NCI-H526 treated with DMSO at 0.1 percent for 48 hours (cell line): ENCODE measurements around the gene PCDHB4.
A peak's percentile ranks its signal among the peaks of the same experiment; 100 is the strongest.
"Not testable (repeated sequence)": the region's sequence is repeated elsewhere in the genome, so short reads cannot be mapped to it uniquely, and the experiment has no call there.

Experiments used
- DNase-seq: peaks from one replicate; lab custom pipeline; 2025; lab: John Stamatoyannopoulos, UW

The PCDHB4 gene

GRCh38 chr5:141121563-141121962 lies at the start of gene PCDHB4:
TSS of gene PCDHB4 (plus strand) at chr5:141121818. CDS start at chr5:141121999, 181 bp downstream.
- DNase-seq, result no peak

- DNase-seq, result no peak
These were observed 43.8 kb upstream of the PCDHB4 start for GRCh38 chr5:141077826-141078225.

GRCh38 chr5:141082228-141082627 lies 39.4 kb upstream of the PCDHB4 start:
- DNase-seq, result no peak

DNA sequence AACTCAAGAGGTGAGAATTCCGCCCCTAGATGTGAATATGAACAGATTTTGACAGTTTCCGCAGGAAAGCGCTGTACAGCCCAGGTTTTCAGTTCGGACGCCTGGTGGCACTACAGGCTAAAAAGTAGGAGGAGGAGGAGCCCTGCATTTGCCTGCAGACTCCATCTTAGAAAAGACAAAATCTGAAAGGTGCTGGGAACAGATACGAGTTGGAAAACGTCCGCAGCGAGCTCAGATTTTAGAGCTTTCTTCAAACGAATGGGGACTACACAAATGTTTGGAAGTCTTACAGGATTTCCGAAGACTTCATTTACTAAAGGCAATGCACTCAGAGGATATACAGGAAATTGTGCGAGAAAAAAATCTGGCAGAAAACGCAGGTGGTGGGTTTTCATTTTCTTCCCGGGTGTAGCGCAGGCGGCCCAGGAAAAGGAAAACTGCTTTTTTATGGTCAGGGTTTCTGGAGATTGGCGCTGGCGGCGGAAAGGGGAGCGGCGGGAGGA lies 37.1 kb upstream of the PCDHB4 start:
- peak; percentile 38 for DNase-seq

DNA sequence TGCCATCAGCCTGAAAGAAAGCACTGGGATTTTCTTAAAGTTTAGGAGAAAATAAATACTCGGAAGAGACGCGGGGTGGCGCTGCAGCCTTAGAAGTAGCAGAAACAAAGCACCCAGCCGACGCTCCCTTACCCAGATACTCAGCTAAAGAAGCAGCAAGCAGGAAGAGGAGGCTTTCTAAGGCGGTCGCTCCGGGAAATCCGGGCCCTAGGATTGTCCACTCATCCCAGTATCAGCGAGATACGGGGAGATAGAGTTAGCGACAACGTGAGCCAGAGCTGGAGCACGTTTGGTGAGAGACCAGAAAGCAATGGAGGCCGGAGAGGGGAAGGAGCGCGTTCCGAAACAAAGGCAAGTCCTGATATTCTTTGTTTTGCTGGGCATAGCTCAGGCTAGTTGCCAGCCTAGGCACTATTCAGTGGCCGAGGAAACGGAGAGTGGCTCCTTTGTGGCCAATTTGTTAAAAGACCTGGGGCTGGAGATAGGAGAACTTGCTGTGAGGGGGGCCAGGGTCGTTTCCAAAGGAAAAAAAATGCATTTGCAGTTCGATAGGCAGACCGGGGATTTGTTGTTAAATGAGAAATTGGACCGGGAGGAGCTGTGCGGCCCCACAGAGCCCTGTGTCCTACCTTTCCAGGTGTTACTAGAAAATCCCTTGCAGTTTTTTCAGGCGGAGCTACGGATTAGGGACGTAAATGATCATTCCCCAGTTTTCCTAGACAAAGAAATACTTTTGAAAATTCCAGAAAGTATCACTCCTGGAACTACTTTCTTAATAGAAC lies 26.9 kb upstream of the PCDHB4 start, which contains the start of gene PCDHB2:
TSS of gene PCDHB2 (plus strand) at position 135 of the 782 bp plus-strand sequence. CDS start at position 311, 176 bp downstream.
- DNase-seq, result peak; percentile 3

DNA sequence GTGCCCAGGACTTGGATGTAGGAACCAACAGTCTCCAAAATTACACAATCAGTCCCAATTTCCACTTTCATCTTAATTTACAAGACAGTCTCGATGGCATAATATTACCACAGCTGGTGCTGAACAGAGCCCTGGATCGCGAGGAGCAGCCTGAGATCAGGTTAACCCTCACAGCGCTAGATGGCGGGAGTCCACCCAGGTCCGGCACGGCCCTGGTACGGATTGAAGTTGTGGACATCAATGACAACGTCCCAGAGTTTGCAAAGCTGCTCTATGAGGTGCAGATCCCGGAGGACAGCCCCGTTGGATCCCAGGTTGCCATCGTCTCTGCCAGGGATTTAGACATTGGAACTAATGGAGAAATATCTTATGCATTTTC lies 26.4 kb upstream of the PCDHB4 start:
- DNase-seq, result no peak

DNA sequence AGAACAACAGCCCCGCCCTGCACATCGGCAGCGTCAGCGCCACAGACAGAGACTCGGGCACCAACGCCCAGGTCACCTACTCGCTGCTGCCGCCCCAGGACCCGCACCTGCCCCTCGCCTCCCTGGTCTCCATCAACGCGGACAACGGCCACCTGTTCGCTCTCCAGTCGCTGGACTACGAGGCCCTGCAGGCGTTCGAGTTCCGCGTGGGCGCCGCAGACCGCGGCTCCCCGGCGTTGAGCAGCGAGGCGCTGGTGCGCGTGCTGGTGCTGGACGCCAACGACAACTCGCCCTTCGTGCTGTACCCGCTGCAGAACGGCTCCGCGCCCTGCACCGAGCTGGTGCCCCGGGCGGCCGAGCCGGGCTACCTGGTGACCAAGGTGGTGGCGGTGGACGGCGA lies 25.4 kb upstream of the PCDHB4 start:
- DNase-seq, result not testable (repeated sequence)

DNA sequence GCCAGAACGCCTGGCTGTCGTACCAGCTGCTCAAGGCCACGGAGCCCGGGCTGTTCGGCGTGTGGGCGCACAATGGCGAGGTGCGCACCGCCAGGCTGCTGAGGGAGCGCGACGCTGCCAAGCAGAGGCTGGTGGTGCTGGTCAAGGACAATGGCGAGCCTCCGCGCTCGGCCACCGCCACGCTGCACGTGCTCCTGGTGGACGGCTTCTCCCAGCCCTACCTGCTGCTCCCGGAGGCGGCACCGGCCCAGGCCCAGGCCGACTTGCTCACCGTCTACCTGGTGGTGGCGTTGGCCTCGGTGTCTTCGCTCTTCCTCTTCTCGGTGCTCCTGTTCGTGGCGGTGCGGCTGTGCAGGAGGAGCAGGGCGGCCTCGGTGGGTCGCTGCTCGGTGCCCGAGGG lies 25.0 kb upstream of the PCDHB4 start:
- DNase-seq, result not testable (repeated sequence)

DNA sequence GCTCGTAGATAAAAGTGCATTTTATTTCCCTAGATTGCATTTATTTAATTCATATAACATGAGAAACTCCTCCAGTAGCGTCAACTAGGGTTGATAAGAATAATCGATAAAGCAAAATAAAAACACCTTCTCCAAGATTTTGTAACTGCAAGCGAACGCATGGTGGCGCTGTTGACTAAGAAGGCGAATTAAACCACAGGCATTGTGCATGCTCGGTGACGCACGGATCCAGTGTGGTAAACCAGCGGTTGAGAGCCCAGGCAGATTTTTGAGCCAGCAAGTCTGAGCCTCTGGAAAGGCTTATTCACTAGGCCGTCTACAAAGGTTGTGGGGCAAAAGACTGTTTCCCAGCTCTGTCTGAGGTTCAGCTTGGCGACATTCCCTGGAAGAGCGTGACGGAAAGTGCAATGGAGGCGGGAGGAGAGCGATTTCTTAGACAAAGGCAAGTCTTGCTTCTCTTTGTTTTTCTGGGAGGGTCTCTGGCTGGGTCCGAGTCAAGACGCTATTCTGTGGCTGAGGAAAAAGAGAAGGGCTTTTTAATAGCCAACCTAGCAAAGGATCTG lies 21.3 kb upstream of the PCDHB4 start, which contains the start of gene PCDHB3:
TSS of gene PCDHB3 (plus strand) at position 231 of the 563 bp plus-strand sequence. CDS start at position 408, 177 bp downstream.
- DNase-seq, result peak; percentile 61

- DNase-seq, result peak; percentile 22
These were observed 20.6 kb upstream of the PCDHB4 start for GRCh38 chr5:141101059-141101458.

- DNase-seq, result not testable (repeated sequence)
These were observed 19.5 kb upstream of the PCDHB4 start for GRCh38 chr5:141102070-141102469.

GRCh38 chr5:141102471-141102870 lies 19.1 kb upstream of the PCDHB4 start:
- DNase-seq, result not testable (repeated sequence)

DNA sequence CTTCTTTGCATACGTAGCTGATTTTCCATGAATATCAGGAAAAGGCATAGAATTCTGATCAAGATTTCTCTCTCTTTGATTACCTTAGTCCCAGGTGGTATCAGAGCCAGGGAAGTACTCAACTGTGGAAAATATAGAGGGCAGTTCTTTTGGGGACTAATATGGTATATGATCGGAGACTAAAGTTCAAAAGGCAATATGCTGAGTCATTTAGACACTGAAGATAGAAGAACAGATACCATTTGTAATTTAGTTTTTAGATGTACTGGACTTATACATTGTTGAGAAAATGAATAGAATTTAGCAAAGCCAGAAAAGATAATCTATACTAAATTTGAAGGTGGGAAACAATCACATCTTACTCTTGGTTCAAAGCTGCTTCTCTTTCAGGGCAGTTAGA lies 16.3 kb upstream of the PCDHB4 start:
- no peak for DNase-seq

DNA sequence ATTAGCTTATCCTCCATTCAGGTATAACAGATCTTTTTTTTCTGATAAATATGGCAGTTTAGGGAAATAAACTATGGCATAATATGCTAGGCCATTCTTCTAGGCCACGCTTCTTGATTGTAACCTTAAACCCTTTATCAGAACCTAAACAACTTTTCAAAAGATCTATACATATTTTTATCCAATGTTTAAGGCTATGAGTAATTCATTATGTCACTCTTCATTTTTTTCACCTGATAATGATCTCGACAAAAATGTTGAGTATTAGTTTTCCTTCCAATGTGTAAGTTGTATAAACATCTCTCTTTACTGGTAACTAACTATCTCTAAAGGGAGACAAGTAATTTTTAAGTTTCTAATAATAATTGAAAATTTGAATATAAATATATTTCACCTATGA lies 2.4 kb upstream of the PCDHB4 start:
- DNase-seq, result no peak

DNA sequence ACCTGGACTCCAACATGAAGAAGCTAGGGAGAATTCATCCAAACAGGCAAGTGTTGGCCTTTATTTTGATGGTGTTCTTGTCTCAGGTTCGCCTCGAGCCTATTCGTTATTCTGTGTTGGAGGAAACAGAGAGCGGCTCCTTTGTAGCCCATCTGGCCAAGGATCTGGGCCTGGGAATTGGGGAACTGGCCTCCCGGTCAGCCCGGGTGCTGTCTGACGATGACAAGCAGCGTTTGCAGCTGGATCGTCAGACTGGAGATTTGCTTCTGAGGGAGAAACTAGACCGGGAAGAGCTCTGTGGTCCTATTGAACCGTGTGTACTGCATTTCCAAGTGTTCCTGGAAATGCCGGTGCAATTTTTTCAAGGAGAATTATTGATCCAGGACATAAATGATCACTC lies 367 bp downstream of the PCDHB4 start:
- DNase-seq, result no peak

DNA sequence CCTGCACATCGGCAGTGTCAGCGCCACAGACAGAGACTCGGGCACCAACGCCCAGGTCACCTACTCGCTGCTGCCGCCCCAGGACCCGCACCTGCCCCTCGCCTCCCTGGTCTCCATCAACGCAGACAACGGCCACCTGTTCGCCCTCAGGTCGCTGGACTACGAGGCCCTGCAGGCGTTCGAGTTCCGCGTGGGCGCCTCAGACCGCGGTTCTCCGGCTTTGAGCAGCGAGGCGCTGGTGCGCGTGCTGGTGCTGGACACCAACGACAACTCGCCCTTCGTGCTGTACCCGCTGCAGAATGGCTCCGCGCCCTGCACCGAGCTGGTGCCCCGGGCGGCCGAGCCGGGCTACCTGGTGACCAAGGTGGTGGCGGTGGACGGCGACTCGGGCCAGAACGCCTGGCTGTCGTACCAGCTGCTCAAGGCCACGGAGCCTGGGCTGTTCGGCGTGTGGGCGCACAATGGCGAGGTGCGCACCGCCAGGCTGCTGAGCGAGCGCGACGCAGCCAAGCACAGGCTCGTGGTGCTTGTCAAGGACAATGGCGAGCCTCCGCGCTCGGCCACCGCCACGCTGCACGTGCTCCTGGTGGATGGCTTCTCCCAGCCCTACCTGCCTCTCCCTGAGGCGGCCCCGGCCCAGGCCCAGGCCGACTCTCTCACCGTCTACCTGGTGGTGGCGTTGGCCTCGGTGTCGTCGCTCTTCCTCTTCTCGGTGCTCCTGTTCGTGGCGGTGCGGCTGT lies 1.9 kb downstream of the PCDHB4 start:
- DNase-seq, result not testable (repeated sequence)

DNA sequence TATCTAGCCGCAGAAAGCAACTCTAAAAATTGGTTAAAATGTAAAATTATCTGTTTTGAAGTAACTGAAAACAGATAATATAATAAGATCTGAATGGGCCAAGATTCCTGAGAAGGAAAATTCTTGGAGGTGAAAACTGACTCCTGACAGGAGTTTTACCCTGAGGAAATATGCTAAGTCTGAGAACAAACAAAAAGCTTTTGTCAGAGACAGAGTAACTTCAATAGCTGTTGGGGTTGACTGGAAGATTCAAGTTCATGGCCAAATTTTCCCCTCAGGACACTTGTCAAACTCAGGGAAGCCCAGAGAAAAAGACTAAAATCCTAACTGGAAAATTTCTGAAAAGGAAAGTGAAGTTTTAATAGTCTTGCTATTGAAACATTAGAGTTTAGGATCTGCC lies 5.7 kb downstream of the PCDHB4 start:
- no peak for DNase-seq

GRCh38 chr5:141135030-141135717 lies 13.6 kb downstream of the PCDHB4 start, which contains the start of gene PCDHB5:
TSS of gene PCDHB5 (plus strand) at chr5:141135206. CDS start at chr5:141135435, 229 bp downstream.
- DNase-seq, result peak; percentile 1

GRCh38 chr5:141135718-141136266 lies 14.2 kb downstream of the PCDHB4 start:
- no peak for DNase-seq

GRCh38 chr5:141137346-141137745 lies 15.7 kb downstream of the PCDHB4 start:
- not testable (repeated sequence) for DNase-seq

DNA sequence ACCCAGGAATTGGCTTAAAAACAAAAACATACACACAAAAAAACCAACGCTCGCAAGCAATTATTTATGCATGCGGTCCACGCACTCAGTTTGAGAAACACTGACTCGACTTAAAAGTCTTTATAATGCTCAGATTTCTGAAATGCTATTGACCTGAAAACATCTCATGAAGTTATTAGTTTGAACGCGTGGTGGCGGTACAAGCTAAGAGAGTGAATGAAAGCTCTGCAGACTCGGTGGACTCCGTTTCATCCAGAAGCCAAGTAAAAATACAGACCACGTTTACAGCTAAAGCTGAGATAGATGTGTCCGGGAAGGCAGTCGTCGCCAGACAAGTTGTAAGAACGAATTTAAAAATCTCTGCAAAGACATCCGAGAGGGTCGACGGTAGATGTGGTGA lies 28.2 kb downstream of the PCDHB4 start, which contains the start of gene PCDHB6:
TSS of gene PCDHB6 (plus strand) at position 246 of the 400 bp plus-strand sequence. CDS start 201 bp downstream, outside the sequence.
- DNase-seq, result no peak
